ENCODE measurements around the gene LMNA.
"Not testable (repeated sequence)": the region's sequence is repeated elsewhere in the genome, so short reads cannot be mapped to it uniquely, and the experiment has no call there.

LMNA gene

DNA sequence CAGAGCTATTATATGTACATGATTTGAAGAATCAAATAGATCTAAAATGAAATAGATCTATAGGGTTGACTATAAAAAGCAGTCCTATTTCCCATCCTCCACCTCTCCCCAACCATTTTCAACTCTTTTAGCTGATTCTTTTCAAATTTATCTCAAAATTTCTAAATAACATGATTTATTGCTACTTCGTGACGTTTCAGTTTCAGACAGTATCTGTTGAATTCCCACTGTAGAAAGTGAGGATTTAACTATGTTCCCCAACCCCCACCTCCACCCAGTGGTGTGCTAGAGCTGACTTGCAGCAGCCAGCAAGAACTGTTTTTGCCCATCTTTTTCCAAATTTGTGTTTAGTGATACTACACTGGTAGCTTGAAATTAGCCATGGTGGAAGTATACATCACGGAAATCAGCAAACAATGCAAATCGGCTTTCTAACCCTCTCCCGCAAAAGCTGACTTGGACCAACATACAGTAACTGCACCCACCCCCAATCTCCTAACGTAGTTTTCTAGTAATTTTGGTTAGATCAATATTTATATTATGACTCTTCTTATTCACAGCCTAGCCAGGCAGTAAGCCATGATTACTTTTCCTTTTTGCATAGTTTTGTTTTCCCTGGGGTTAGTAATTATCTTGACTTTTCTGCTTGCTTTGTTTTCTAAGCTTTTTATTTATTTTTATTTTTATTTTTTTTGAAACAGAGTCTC, 49.8 kb downstream of the LMNA start:
- DNase-seq = no peak

DNA sequence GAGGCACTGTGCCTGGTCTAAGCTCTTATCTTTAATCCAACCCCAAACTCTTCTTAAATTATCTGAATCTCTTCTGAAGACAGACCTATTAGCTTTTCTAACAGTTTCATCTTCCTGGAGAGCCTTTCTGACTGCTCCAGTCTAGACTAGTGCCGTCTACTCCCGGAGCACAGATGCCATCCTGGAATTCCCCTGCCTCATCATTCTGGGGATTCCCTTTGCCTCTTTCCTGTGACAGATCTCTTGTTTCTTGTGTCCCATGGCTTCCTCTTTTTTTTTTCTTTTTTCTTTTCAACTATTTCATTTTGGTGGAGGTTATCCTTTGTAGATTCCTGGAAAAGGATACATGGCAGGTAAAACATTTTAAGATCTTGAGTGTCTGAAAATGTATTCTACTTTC, 50.6 kb downstream of the LMNA start:
- DNase-seq = no peak

DNA sequence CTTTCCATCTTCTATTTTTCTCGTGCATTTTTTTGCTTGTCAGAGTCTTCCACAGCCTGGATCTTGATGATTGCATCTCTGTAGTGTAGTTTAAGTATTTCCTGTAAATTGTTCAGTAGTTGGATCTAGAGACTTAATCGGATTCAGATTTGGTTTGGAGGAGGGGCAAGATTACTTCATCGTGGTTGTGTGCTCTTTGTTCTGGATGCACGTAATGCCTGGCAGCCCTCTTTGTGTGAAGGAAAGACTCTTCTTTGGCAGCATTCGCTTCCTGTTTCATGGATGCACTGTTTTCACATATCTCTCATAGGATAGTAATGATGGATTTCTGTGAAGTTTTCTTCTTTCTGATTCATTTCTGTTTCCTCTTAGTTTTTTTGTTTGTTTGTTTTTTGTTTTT, 53.0 kb downstream of the LMNA start:
- DNase-seq = no peak

DNA sequence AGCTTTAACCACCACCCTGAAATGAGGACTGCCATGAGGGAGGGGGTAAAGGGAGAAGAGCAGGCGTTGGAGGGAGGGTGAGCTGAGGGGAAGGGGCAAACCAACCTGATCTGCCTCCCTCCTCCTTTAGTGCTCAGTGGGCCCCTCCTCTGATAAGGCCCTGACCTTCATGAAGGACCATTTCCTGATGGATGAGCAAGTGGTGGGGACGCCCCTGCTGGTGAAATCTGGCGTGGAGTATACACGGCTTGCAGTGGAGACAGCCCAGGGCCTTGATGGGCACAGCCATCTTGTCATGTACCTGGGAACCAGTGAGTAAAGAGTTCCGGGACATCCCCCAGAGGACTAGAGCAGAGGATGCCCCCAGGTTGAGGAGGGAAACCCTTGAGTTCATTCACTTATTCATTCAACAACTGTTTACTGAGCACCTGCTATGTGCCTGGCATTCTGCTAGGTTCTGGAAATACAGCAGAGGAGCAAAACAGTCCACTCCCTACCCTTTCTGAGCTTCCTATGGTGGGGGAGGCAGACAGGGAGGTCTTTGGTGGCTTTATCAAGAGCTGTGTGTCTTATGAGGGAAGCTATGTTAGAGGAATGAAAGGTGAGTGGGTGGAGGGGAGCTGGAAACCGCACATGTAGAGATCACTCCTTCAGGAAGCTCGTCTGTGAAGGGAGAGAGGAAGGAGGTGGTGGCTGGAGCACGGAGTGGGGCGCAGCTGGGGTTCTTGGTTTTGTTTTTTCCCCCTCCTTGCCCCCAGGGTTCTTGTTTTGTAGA, 58.4 kb downstream of the LMNA start:
- DNase-seq = no peak

DNA sequence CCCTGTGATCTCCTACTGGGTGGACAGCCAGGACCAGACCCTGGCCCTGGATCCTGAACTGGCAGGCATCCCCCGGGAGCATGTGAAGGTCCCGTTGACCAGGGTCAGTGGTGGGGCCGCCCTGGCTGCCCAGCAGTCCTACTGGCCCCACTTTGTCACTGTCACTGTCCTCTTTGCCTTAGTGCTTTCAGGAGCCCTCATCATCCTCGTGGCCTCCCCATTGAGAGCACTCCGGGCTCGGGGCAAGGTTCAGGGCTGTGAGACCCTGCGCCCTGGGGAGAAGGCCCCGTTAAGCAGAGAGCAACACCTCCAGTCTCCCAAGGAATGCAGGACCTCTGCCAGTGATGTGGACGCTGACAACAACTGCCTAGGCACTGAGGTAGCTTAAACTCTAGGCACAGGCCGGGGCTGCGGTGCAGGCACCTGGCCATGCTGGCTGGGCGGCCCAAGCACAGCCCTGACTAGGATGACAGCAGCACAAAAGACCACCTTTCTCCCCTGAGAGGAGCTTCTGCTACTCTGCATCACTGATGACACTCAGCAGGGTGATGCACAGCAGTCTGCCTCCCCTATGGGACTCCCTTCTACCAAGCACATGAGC, 62.2 kb downstream of the LMNA start:
- DNase-seq = no peak

DNA sequence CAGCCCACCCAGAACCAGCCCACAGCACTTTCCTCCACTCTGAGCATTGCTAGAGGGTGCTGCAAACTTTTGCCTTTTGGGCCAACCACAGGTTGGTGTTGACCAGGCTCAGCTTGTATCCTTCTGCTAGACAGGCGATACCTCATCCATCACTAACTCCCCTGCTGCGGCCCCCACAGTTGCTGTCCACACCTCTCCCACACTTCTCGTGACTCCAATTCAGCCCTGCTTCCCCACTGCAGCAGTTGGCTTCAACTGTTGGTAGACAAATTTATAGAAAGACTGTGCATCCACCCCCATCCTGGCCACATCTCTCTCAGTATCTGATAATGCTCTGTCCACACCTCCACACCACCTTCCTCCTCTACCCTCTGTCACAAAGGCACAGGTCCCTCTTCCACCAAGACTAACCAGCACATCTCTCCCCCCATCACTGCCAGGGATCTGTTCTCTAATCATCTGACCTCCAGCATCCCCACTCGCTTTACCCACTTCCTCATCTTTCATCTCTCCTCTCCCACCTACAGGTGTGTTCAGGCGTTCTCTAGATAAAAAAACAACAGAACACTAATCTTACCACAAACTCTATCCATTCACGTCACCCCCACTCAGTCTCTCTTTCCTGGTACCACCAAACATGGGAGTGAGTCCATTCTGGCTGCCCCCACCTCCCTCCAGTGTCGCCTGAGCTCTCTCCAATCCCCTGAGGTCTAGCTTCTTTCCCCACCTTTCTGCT, 63.6 kb downstream of the LMNA start:
- no peak for DNase-seq

DNA sequence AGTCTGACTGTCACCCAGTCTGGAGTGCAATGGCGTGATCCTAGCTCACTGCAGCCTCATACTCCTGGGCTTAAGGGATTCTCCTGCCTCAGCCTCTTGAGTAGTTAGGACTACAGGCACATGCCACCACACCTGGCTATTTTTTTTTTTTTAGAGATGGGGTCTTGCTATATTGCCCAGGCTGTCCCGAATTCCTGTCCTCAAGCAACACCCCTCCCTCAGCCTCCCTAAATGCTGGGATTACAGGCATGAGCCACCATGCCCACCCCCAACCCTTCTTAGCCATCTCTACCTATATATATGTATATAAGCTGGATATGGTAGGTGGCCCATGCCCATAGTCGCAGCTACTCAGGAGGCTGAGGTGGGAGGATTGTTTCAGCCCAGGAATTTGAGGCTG, 66.0 kb downstream of the LMNA start:
- no peak for DNase-seq

DNA sequence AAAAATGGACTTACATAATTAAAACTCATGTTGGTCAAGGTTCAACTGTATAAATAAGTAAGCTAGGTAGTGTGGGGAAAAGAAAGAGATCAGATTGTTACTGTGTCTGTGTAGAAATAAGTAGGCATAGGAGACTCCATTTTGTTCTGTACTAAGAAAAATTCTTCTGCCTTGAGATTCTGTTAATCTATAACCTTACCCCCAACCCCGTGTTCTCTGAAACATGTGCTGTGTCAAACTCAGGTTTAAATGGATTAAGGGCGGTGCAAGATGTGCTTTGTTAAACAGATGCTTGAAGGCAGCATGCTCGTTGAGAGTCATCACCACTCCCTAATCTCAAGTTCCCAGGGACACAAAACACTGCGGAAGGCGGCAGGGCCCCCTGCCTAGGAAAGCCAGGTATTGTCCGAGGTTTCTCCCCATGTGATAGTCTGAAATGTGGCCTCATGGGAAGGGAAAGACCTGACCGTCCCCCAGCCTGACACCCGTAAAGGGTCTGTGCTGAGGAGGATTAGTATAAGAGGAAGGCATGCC, 66.9 kb downstream of the LMNA start:
- not testable (repeated sequence) for DNase-seq

DNA sequence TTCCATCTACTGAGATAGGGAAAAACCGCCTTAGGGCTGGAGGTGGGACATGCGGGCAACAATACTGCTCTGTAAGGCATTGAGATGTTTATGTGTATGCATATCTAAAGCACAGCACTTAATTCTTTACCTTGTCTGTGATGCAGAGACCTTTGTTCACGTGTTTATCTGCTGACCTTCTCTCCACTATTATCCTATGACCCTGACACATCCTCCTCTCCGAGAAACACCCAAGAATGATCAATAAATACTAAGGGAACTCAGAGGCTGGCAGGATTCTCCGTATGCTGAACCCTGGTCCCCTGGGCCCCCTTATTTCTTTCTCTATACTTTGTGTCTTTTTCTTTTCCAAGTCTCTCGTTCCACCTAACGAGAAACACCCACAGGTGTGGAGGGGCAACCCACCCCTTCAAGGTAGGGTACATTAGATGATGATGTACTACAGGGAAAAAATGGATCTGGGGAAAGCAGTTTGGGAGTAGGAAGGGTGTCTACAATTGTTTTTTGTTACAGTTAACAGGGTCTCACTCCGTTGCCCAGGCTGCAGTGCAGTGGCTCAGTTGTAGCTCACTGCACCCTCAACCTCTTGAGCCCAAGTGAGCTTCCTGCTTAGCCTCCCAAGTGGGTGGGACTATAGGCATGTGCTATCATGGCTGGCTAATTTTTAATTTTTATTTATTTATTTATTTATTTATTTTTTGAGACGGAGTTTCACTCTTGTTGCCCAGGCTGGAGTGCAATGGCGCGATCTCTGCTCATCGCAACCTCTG, 67.7 kb downstream of the LMNA start:
- not testable (repeated sequence) for DNase-seq

DNA sequence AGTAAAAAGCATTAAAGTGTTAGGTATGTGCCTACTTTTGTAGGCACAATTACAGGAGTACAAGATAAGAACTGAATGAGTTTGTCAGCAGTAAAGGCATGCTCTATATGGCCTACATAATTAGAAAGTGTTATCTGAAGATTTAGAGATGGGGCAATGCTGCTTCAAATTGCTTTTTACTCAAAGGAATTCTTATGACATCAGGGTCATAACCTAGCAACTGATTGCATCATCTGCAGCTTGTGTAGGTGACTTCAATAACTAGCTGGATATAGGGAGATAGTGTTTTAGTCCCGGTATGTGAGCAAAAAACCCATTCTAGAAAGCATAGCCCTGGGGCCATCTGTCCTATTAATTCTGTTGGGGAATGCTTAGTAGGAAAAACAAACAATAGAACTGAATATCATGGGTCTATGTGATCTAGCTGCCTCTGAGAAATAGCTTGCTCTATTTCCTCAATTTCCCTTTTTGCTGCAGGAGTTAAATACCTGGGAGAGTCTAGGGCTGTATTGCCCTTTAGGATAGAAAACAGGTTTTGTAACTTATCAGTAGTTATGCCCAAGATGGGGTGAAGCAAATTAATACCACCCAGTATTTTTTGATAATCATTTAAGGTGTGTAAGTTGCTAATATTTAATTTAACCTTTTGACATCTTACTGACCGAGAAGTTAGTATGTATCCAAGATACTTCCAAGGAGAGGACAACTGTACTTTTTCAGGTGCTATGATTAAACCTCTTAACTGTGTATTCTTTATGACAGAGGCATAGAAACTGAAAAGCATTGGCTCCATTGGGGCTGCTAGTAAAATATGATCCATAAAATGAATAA, 72.1 kb downstream of the LMNA start:
- DNase-seq = not testable (repeated sequence)
